ENCODE data around the gene NUP133. TPM values are rescaled to one million over a fixed set of nuclear protein-coding genes. Genes with fewer than 3 reads are reported as not detected.

The NUP133 gene
- total RNA-seq, 1 experiment from 2014 or later: 65.2 TPM

DNA sequence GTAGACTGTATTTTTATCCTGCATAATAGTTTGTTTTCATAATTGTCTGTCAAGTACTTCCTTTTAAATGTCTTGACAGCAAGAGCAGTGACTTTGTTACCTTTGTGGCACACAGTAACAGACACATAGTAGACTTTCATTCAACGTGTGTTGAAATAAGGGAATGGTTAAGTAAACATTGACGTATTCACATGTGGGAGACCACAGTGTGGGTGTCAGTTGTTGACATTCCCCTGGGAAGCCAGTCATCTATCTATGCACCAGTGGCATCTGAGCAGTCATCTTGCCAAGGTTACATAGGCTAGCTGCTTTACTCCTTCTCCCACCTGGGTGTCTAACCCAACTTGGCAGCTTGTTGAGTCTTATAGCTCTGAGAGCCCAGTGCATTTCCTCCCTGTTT, 1.4 kb upstream of the NUP133 start:
- Mint-ChIP-seq H3K27me3 (ENCODE audit: insufficient read depth, unreplicated experiment) (no peaks in the 10 kb centered on the region), H3K4me3 (ENCODE audit: unreplicated experiment) (peak overlapping the region; percentile 88), H3K9me3 (ENCODE audit: unreplicated experiment) (no peaks in the 10 kb centered on the region), H3K36me3 (ENCODE audit: insufficient read depth, unreplicated experiment) (peaks cover 28% of the 10 kb centered on the region), H3K27ac (ENCODE audit: low read depth, unreplicated experiment) (peak overlapping the region; percentile 99), H3K4me1 (ENCODE audit: insufficient read depth, unreplicated experiment) (peaks cover 17% of the 10 kb centered on the region)
- peak; percentile 78 for DNase-seq (ENCODE audit: unreplicated experiment)
- ChIA-PET CTCF (interaction anchor here (0.6 to 3.1 kb wide), 5 partner anchors 13 to 1969 kb away, joined by 3 to 14 read pairs (median 4); partner anchors contain the start of gene ABCB10), POLR2A (interaction anchor here (0.6 to 5.7 kb wide), 15 partner anchors 8 to 801 kb away, joined by 3 to 88 read pairs (median 12); partner anchors contain the start of genes ABCB10, RAB4A, TAF5L and URB2)
- BruUV-seq (replicated peaks): no TSS peak
- TF ChIP-seq, protein P1, sequence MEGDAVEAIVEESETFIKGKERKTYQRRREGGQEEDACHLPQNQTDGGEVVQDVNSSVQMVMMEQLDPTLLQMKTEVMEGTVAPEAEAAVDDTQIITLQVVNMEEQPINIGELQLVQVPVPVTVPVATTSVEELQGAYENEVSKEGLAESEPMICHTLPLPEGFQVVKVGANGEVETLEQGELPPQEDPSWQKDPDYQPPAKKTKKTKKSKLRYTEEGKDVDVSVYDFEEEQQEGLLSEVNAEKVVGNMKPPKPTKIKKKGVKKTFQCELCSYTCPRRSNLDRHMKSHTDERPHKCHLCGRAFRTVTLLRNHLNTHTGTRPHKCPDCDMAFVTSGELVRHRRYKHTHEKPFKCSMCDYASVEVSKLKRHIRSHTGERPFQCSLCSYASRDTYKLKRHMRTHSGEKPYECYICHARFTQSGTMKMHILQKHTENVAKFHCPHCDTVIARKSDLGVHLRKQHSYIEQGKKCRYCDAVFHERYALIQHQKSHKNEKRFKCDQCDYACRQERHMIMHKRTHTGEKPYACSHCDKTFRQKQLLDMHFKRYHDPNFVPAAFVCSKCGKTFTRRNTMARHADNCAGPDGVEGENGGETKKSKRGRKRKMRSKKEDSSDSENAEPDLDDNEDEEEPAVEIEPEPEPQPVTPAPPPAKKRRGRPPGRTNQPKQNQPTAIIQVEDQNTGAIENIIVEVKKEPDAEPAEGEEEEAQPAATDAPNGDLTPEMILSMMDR (IDR thresholded peaks at IDR 0.05; ENCODE audit: unreplicated experiment): no peak
- intact Hi-C loops (cut with micrococcal nuclease): no loop called here

DNA sequence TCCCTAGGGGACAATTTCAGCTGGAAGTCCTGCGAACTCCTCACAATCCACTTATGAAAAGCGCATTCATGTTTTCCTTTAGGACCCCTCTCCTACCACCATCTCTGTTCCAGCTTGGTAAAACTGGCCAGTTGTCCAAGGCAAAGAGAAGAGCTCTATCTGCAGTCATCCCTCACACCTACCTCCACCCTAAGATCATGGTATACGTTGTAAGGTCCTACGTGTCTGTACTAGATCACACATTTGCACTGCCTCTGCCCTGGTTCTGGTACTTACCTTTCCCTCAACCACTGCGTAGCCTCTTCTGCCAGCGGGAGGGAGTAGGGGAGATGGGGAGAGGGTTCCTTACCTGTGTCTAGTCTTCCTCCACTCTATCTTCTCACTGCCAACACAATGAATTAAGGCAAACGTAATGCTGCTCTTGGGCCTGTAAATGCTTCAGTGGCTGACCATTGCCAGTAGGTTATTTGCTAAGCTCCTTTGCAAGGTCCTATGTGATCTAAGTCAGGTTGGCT, 739 bp upstream of the NUP133 start:
- Mint-ChIP-seq H3K4me1 (ENCODE audit: insufficient read depth, unreplicated experiment) (peaks cover 13% of the 10 kb centered on the region), H3K36me3 (ENCODE audit: insufficient read depth, unreplicated experiment) (peaks cover 34% of the 10 kb centered on the region), H3K4me3 (ENCODE audit: unreplicated experiment) (peak overlapping the region; percentile 88), H3K9me3 (ENCODE audit: unreplicated experiment) (no peaks in the 10 kb centered on the region), H3K27me3 (ENCODE audit: insufficient read depth, unreplicated experiment) (no peaks in the 10 kb centered on the region), H3K27ac (ENCODE audit: low read depth, unreplicated experiment) (peak overlapping the region; percentile 99)
- POLR2A ChIA-PET: interaction anchor here (0.5 to 5.7 kb wide), 55 partner anchors 9 to 1960 kb away, joined by 3 to 88 read pairs (median 4); partner anchors contain the start of genes ABCB10, CCSAP, RAB4A and TAF5L
- TSS peak; percentile 96 for BruUV-seq (replicated peaks)
- DNase-seq (ENCODE audit: unreplicated experiment): no peak
- CTCF ChIA-PET: interaction anchor here (0.6 to 3.1 kb wide), 9 partner anchors 11 to 844 kb away, joined by 3 to 14 read pairs (median 7); partner anchors contain the start of gene ABCB10
- TF ChIP-seq, protein P1 (IDR thresholded peaks at IDR 0.05; ENCODE audit: unreplicated experiment): no peak
- intact Hi-C loops (cut with micrococcal nuclease): no loop called here

DNA sequence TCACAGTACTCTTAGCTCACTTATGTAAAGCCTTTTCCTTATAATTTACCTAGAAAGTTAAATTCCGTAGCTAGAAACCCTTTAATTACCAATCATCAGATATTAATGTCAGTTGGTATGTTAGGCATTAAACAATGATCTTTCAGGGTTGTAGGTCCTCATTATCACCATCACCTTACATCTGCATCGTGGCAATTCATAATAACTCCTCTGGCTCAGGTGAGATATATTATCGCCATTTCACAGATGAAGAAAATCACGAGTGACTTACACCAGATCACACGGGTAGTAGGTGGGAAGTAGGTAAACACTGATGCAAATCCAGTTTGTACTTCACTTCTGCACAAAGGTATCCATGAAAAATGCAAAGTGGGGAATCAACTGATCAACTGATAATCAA, 639 bp downstream of the NUP133 start:
- H3K4me3 Mint-ChIP-seq (ENCODE audit: unreplicated experiment): peak overlapping the region; percentile 88
- TF ChIP-seq, protein P1 (IDR thresholded peaks at IDR 0.05; ENCODE audit: unreplicated experiment): no peak
- peak overlapping the region; percentile 99 for H3K27ac Mint-ChIP-seq (ENCODE audit: low read depth, unreplicated experiment)
- CTCF ChIA-PET: interaction anchor here (0.7 to 3.1 kb wide), 6 partner anchors 10 to 802 kb away, joined by 3 to 14 read pairs (median 4); partner anchors contain the start of gene ABCB10
- POLR2A ChIA-PET: interaction anchor here (0.6 to 5.7 kb wide), 31 partner anchors 8 to 1136 kb away, joined by 3 to 88 read pairs (median 6); partner anchors contain the start of genes ABCB10, CCSAP, RAB4A and TAF5L
- peaks cover 13% of the 10 kb centered on the region for H3K4me1 Mint-ChIP-seq (ENCODE audit: insufficient read depth, unreplicated experiment)
- H3K36me3 Mint-ChIP-seq (ENCODE audit: insufficient read depth, unreplicated experiment): peaks cover 40% of the 10 kb centered on the region
- BruUV-seq (replicated peaks): TSS peak; percentile 56
- no peaks in the 10 kb centered on the region for H3K27me3 Mint-ChIP-seq (ENCODE audit: insufficient read depth, unreplicated experiment)
- intact Hi-C loops (cut with micrococcal nuclease): no loop called here
- no peaks in the 10 kb centered on the region for H3K9me3 Mint-ChIP-seq (ENCODE audit: unreplicated experiment)
- no peak for DNase-seq (ENCODE audit: unreplicated experiment)

DNA sequence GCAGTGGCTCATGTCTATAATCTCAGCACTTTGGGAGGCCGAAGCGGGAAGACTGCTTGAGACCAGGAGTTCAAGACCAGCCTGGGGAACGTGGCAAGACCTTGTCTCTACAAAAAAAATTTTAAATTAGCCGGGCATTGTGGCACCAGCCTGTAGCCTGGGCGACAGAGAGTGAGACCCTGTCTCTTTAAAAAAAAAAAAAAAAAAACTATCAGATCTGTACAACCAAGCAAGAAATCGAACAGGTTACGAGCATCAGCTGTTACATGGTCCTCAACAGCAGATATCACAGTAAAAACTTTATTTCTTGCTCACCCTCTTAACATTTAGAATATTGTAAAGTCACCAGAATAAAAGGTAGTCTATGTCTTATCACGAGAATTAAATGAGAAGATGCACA, 1.5 kb downstream of the NUP133 start:
- BruUV-seq (replicated peaks): no TSS peak
- ChIA-PET CTCF (interaction anchor here (0.6 to 1.2 kb wide), 5 partner anchors 10 to 248 kb away, joined by 3 to 5 read pairs (median 3); no protein-coding TSS in a partner anchor), POLR2A (interaction anchor here (0.5 to 5.7 kb wide), 10 partner anchors 14 to 277 kb away, joined by 3 to 88 read pairs (median 21); partner anchors contain the start of genes ABCB10, CCSAP, RAB4A and TAF5L)
- H3K27me3 Mint-ChIP-seq (ENCODE audit: insufficient read depth, unreplicated experiment): no peaks in the 10 kb centered on the region
- TF ChIP-seq, protein P1 (IDR thresholded peaks at IDR 0.05; ENCODE audit: unreplicated experiment): no peak
- H3K4me3 Mint-ChIP-seq (ENCODE audit: unreplicated experiment): peak overlapping the region; percentile 88
- intact Hi-C loops (cut with micrococcal nuclease): no loop called here
- no peaks in the 10 kb centered on the region for H3K9me3 Mint-ChIP-seq (ENCODE audit: unreplicated experiment)
- H3K4me1 Mint-ChIP-seq (ENCODE audit: insufficient read depth, unreplicated experiment): peaks cover 13% of the 10 kb centered on the region
- no peak for DNase-seq (ENCODE audit: unreplicated experiment)
- peaks cover 48% of the 10 kb centered on the region for H3K36me3 Mint-ChIP-seq (ENCODE audit: insufficient read depth, unreplicated experiment)
- H3K27ac Mint-ChIP-seq (ENCODE audit: low read depth, unreplicated experiment): peak overlapping the region; percentile 99
